Left forelimb (tissue), 1 donor: ENCODE data around the gene PFKFB4.
"Not testable (repeated sequence)": the region's sequence is repeated elsewhere in the genome, so short reads cannot be mapped to it uniquely, and the experiment has no call there.

Experiments used
- DNase-seq: peaks from one replicate; pipeline ENCODE4 v3.0.0-alpha.2; 2018; ENCODE audit warnings: low spot score

Gene PFKFB4

GRCh38 chr3:48530701-48531100, 25.9 kb downstream of the PFKFB4 start:
- DNase-seq, result not testable (repeated sequence)

GRCh38 chr3:48528754-48529153, 27.8 kb downstream of the PFKFB4 start:
- DNase-seq, result no peak

- DNase-seq, result no peak
These were observed 28.6 kb downstream of the PFKFB4 start for GRCh38 chr3:48528048-48528447.

DNA sequence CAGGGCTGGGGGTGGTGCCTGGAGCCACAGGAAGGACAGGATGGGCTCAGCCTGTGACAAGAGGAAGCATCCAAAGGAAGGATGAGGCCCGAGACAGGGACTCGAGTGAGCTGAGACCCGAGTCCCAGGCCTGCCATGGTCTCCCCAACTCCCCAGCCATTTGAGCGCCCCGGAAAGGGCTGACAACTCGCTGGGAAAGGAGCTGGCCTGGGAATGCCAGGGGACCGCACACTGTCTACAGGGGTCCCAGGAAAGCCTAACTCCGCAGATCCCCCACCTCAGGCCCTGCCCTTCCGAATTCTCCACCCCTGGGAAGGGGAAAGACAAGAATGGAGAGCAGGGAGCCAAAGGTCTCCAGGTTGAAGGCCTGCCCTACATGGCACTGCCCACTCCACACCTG, 31.6 kb downstream of the PFKFB4 start:
- no peak for DNase-seq

DNA sequence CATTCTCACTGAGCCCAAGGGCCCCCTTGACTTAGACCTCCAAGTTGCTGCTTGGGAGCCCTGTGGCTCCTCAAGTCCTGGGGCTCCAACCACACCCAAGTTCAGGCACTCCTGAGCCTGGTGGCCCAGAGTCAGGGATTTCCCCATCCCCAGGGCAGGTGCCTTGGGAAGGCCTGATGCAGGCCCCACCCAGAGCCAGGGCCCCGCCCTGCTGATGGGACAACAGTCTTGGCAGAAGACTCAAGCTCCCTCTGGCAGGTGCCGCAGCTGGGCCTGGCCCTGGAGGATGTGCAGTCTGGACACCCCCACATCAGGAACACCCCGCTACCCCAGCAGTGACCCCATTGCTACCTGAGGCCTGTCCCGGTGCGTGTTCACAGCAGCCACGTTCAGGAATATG, 35.0 kb downstream of the PFKFB4 start:
- no peak for DNase-seq

DNA sequence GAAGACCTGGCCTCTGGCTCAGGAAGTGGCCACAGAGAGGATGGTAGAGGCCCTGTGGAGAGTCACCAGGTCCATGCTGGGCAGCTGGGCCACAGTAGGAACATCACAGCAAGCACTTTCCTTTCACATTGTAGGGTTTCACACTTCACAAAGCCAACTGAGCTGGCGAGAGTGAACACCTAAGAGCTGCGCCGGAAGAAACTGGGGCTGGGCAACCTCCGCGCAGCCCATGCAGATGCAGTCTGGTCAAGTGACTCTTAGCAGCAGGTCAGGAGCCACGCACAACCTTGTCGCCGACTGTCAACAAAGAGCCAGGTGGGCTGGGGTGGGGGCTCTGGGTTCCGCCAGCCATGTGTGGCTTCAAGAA, 37.3 kb downstream of the PFKFB4 start:
- DNase-seq, result no peak

DNA sequence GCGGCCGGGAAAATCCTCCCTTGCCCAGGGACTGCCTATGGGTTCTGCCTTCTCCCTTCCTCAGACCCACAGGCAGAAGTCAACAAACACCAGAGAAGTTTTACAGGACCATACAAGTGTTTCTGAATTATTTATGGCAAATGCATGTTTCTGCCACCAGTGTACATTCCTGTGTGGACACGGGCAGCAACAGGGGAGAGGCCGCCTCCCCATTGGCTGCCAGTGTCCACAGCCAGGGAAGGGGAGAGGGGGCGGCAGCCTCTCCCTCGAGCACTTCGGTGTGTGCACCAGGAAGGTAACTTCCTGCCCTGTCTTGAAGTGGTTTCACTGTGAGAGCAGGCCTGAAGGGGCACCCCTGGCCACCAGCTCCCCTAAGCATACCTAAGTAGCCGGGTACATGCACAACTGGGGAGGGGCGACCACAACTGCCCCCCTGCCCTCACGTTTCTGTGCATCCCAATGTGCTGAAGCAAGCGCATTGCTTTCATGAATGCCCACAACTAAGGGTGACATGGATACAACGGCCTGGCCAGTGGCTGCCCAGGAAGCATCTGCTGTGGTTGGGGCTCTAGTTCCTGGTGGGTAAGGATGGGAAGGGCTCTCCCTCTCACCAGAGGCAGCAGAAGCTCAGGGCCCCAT, 37.8 kb downstream of the PFKFB4 start:
- no peak for DNase-seq

- no peak for DNase-seq
These were observed 38.5 kb downstream of the PFKFB4 start for GRCh38 chr3:48518069-48518468.

- no peak for DNase-seq
These were observed 40.0 kb downstream of the PFKFB4 start for GRCh38 chr3:48516571-48516970.

DNA sequence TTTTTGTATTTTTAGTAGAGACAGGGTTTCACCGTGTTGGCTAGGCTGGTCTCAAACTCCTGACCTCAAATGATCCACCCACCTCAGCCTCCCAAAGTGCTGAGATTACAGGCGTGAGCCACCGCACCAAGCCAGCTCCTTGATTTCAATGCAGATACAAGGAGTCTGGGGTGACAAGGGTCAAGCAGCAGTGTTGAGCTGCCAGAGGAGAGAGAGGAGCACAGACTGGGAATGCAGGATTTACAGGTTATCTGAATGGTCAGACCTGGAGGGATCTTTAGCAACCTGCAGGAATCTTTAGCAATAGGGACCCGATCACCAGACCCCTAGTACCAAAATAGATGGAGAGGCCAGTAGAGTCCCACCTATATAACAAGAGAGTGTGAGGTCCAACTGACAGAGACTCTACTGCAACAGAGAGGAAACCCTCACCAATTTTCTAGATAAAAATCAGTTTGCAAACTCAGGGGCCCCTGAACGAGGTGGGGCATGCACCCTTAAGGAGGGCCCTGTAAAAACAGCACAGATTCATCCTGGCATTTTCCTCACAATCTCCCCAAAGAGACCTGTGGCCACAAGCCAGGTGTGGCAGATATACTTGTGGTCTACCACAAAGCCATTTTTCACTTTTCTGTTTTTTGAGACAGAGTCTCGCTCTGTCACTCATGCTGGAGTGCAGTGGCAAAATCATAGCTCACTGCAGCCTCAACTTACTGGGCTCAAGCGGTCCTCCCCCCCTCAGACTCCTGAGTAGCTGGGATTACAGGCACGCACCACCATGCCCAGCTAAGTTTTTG, 42.0 kb downstream of the PFKFB4 start:
- no peak for DNase-seq

GRCh38 chr3:48511551-48511950, 45.1 kb downstream of the PFKFB4 start:
- no peak for DNase-seq

GRCh38 chr3:48507256-48508061, 49.1 kb downstream of the PFKFB4 start:
- DNase-seq, result no peak

DNA sequence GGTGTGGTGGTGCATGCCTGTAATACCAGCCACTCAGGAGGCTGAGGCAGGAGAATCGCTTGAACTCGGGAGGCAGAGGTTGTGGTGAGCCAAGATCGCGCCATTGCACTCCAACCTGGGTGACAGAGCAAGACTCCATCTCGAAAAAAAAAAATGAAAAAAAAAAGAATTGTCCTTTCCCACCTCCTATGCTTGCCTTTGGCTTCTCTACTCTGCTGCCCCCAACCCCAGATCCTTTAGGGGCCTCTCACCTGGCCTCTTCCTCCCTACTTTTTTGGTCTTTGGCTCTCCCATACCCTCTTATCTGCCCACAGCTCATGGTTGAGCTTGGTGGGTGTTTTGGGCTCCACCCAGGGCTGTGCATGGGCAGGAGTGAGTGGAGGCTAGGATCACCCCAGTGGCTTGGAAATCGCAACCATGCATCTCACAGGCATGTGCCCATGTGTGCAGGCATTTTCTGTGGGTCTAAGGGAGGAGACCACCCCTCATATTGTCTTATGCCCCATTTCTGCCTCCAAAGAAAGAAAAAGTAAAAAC, 50.6 kb downstream of the PFKFB4 start:
- no peak for DNase-seq

DNA sequence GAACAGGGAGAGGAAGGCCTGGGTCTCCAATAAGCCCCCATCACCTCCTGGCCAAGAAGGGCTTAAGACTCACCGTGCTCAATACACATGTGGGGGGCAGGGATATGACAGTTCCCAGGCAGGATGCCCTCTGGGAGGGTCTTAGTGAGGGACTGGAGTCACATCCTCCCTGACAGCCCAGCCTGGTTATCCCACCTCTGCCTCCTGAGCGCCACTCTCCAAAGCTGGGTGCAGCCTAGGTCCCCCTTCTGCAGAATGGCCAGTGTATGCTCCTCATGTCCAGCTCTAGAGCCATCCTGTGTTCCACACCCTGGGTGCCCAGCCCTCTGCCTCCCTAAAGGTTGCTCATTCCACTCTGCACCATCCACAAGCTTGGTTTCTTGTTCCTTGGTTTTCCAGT, 51.5 kb downstream of the PFKFB4 start:
- no peak for DNase-seq

DNA sequence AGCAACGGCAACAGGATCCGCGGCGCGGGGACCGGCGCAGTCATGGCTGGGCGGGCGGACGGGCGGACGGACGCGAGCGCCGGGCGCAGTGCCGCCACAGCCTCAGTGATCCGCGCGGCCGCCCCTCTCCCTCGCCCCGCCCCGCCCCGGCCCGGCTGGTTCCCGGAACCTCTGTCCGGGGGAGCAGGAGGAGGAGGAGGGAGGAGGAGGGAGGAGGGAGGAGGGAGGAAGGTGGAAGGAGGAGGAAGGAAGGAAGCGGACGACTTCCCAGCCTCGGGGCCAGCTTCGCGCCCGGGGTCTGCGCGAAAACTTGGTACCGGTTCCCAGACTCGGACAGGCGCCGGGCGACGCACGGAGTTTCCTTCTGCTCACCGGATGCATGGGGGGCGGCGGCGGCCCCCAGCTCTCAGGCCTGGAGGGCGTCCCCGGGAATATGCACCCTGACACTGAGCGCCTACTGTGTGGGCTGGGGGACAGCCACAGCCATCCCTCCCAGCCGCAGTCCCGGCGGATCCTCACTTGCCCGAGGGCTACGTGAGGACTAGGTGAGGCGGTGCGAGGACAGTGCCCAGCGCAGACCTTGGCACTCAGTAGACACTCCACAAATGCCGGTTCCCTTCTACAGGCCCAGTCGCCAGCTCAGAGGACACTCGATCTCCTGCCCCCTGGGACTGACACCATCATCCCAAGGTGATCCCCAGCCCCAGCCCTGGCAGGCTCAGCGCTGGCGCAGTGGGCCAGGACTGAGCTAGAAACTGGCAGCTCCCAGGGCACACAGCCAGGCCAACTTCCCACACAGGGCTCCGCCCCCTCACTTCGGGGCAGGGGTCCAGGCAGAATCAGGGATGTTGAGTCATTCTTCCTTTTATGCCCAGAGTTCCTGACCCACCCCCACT, 52.3 kb downstream of the PFKFB4 start, which contains the start of gene SHISA5:
Gene SHISA5 (minus strand): TSS at position 124 of the 896 bp plus-strand sequence. CDS start 80 bp downstream, at position 44.
- DNase-seq, result peak; percentile 87

DNA sequence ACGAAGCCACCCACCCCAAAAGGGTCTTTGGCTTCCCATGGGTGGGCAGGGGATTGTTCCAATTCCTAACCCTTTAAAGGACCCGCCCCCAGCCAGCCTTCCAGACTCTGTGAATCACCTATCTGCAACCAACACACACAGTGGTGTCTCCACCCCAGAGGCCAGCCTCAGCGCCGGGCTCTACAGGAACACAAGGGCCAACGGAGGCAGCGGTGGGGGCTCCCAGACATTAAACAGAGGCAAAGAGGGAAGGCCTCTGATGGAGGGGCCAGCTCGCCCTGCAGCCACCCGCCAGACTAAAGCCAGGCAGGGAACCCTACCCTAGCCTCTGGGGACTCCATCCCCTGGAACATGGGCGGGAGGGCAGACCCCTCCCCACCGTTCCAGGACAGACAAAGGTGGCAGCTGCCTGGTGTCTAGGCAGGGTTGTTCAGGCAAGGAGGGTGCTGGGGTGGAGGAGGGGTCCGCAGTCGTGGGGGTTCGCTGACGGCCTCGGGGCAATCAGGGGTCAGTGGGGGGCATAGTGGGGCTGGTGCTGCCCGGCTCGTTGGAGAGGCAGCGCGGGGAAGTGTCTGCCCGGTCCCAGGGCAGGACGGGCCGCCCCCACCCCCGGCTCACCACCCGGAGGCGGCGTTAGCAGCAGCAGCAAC, 53.1 kb downstream of the PFKFB4 start:
- DNase-seq, result no peak

DNA sequence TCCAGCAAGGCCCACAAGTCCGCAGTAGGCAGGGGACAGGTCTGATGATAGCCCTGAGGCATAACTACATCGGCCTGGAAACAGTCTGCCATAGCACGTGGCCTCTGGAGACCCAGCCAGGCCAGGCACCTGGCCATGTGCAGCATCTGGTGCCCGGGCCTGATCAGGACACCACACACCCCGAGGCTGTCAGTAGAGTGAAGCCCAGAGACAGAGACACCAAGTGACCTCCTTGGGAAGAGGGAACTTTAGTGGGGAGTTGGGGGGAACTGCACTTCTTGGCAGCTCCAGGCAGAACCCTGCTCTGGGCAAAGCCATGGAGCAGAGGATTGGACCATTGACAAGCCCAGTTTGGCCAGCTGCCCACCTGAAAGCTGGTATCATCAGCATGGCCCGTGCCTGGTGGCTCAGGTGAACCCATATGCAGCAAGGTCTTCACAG, 53.9 kb downstream of the PFKFB4 start:
- DNase-seq, result no peak

- DNase-seq, result no peak
These were observed 54.5 kb downstream of the PFKFB4 start for GRCh38 chr3:48502121-48502520.

DNA sequence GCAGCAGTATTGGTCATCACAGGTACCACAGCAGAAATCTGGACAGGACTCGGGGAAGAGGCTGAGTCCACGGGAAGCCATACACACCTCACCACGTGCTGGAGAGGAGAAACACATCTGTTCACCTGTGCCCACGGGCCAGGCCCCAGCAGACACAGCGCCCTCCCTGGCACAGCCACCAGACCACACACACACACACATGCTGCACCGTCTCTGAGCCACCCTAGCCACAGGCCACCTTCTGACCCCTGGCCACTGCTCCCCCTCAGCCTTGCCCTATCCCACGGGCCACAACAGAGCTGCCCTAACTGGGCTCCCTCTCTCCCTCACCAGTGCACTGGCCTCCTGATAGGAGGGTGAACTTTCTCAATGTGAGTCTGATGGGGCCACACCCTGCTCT, 55.4 kb downstream of the PFKFB4 start:
- DNase-seq, result no peak

DNA sequence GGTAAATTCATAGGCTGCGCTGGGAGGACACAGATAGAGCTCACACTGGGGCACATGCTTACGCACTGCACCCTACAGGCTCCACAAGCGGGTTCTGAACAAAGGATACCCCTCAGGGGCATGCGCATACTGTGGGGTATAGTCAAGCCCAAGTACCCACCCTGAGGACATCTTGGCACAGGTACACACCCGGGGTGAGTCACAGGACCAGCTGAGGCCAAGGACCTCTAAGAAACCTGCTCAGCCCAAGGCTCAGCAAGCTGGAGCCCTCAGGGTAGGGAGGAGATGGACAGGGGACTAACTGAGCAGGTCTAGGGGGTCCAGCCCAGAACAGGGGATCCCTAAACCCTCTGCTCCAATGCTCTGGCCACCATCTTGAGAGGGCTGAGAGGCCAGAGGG, 55.9 kb downstream of the PFKFB4 start:
- no peak for DNase-seq

GRCh38 chr3:48493203-48493501, 63.5 kb downstream of the PFKFB4 start:
- DNase-seq, result no peak
